Omental fat pad (tissue), 4 donors: ENCODE measurements around the gene HOXA9. TPM values are rescaled to one million over a fixed set of nuclear protein-coding genes. Genes with fewer than 3 reads are reported as not detected.

ENCODE experiments used
- ATAC-seq: fragments of 150-250 bp; one replicate; pipeline ENCODE4 v1.9.1; 2016; ENCODE audit warnings: mild to moderate bottlenecking, moderate library complexity; ENCODE audit not compliant: low FRiP score
- DNase-seq: peaks from one replicate; pipeline ENCODE4 v3.0.0-alpha.2; 2019; ENCODE audit warnings: low spot score
- CTCF ChIP-seq, 3 donors: fragments of 450-650 bp; IDR thresholded peaks; one replicate each; pipeline ENCODE4 v1.5.1; 2016 to 2017; ENCODE audit warnings: antibody characterized with exemption in 3 of 3, mild to moderate bottlenecking in 3 of 3, moderate library complexity in 2 of 3
- total RNA-seq, 4 donors: library from RNA; depleted of rRNA; stranded (reverse); fragments of >200 nt; gene quantifications; one replicate each; pipeline ENCODE4 v1.1.0, GENCODE V29; 2016

HOXA9 gene
- total RNA-seq, 4 donors from 2014 or later = 0.19 to 2.4 (median 1.0) TPM; not detected in 1

- ATAC-seq = no peak
- TF ChIP-seq CTCF (IDR thresholded peaks at IDR 0.05) = no peak
- DNase-seq = no peak
These were observed 48.1 kb downstream of the HOXA9 start for GRCh38 chr7:27116962-27117886.

- no peak for ATAC-seq
- TF ChIP-seq CTCF (IDR thresholded peaks at IDR 0.05) = no peak
- no peak for DNase-seq
These were observed 49.0 kb downstream of the HOXA9 start for GRCh38 chr7:27116031-27116961.

GRCh38 chr7:27115221-27116026 lies 49.9 kb downstream of the HOXA9 start:
- ATAC-seq (no peak), DNase-seq (no peak)
- TF ChIP-seq CTCF (IDR thresholded peaks at IDR 0.05) = no peak

DNA sequence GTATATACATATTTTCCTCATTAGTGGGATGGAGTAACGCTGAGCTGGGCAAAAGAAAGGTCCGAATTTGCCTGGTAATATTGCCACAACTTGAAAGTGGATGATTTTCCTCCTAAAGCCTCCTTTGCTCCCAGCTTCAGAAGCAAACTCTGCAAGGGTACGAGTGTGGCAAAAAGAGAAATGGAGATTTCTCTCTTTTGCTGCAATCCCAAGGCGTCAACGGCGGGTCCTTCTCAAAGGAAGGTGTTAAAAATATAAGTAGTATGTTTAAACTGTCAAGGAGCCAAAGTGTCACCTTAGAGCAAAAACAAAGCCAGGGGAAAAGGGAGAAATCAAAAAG lies 50.5 kb downstream of the HOXA9 start:
- ATAC-seq = no peak
- no peak for TF ChIP-seq CTCF (IDR thresholded peaks at IDR 0.05)
- no peak for DNase-seq

DNA sequence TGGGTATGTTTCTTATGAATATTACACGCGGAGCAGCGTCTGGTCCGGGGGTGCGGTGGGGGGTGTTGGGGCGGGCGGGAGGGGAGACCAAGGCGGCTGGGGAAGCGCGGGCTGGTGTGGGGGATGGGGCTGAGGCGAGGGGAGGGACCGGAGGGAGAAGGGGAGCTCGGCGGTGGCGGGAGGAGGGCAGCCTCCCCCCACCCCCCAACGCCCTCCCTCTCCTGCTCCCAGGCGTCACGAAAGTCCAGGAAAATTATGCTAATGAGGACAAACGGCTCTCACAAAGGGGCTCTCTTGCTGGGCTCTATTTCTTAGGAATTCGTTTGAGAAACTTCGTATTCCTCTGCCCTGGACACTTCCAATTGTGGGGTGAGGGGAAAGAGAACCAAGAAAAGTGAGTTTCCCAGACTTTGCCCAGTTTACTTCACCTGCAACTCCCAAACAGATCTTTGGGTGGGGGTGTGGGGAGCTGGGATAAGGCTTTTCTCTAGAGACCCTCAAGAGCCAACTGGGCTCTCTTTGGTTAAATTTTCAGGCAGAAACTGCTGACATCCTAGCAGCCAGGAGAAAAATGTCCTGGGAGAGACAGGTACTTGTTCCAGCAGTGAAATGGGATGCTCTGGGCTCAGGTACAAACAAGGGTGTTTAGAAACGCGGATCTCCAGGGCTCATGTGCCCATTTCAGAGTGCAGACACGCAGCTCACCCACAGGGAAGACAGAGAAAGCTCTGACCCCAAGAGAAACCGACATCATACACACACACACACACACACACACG lies 51.2 kb downstream of the HOXA9 start:
- ATAC-seq (peak; percentile 34), DNase-seq (no peak)
- TF ChIP-seq CTCF (IDR thresholded peaks at IDR 0.05) = no peak
